HepG2 (cell line): ENCODE data around the gene OS9. TPM values are rescaled to one million over a fixed set of nuclear protein-coding genes. Genes with fewer than 3 reads are reported as not detected.

ENCODE experiments used
- ATAC-seq: fragments of 200-7000 bp; cut with Tn5 transposase; 3 replicates; pipeline ENCODE4 v1.9.1; 2020; ENCODE audit warnings: mild to moderate bottlenecking, moderate library complexity
- BruUV-seq: library from RNA; stranded (reverse); fragments of 400-500 nt; replicated peaks from 2 replicates; lab custom pipeline; 2021; lab: Mats Ljungman, UMichigan
- CTCF ChIA-PET: fragments of 300-600 bp; formaldehyde crosslinking; extraction: SDS; loops from one replicate; lab custom pipeline; 2021; ENCODE audit warnings: low total read pairs, inconsistent platforms, low intra/inter-chr PET ratio; lab: Yijun Ruan, JAX
- POLR2A ChIA-PET: fragments of 350-600 bp; sonication (Branson Sonifier 250); formaldehyde crosslinking; loops from one replicate; lab custom pipeline; 2020; ENCODE audit warnings: antibody characterized with exemption, inconsistent platforms; lab: Yijun Ruan, JAX
- DNase-seq: peaks from one replicate; pipeline ENCODE4 v3.0.0-alpha.2; 2015; ENCODE audit warnings: low spot score
- FAIRE-seq: peaks from 3 replicates; lab custom pipeline; 2011; peaks lifted over from hg19 to GRCh38; lab: Jason Lieb, UNC
- H2AFZ ChIP-seq: one replicate; pipeline ENCODE4 v1.6.1; 2011; ENCODE audit warnings: low read length, inconsistent platforms
- H3K27ac ChIP-seq: fragments of 300-600 bp; 3 replicates; pipeline ENCODE4 v1.8.0; 2011; ENCODE audit warnings: mixed run types, mild to moderate bottlenecking, mixed read lengths, low read length, inconsistent platforms; ENCODE audit not compliant: insufficient read depth; ENCODE audit errors: extremely low read length
- H3K27me3 ChIP-seq, 2 experiments: fragments of 200-600 bp in 1 of 2; 2 replicates in 1 of 2; 3 replicates in 1 of 2; pipeline versions ENCODE4 v1.6.0 to v1.8.0; 2011; ENCODE audit warnings: low read length in 2 of 2, mild to moderate bottlenecking in 2 of 2, moderate library complexity in 2 of 2, inconsistent platforms in 1 of 2; ENCODE audit not compliant: insufficient read depth in 2 of 2, control insufficient read depth in 1 of 2
- H3K36me3 ChIP-seq, 2 experiments: fragments of 200-600 bp in 1 of 2; replicated peaks in 1 of 2; 2 replicates in 1 of 2; 3 replicates in 1 of 2; pipeline versions ENCODE4 v1.5.1 to v1.8.0; 2011; ENCODE audit warnings: low read length in 2 of 2, inconsistent platforms in 1 of 2; ENCODE audit not compliant: insufficient read depth in 2 of 2, control insufficient read depth in 1 of 2
- H3K4me1 ChIP-seq: 2 replicates; pipeline ENCODE4 v1.5.1; 2012; ENCODE audit warnings: low read length, inconsistent platforms; ENCODE audit not compliant: insufficient read depth
- H3K4me2 ChIP-seq: 2 replicates; pipeline ENCODE4 v1.6.0; 2011; ENCODE audit warnings: low read depth, low read length, inconsistent platforms
- H3K4me3 ChIP-seq, 3 experiments: fragments of 200-600 bp in 1 of 3; sonication (generic), shearing (Covaris generic) in 1 of 3; replicated peaks in 1 of 3; 2 replicates each; pipeline ENCODE4 v1.5.1; 2011 to 2016; ENCODE audit warnings: low read length in 3 of 3, inconsistent platforms in 2 of 3, low read depth in 2 of 3, mild to moderate bottlenecking in 2 of 3, control low read depth in 1 of 3, mixed read lengths in 1 of 3; ENCODE audit not compliant: insufficient read depth in 1 of 3
- H3K79me2 ChIP-seq: one replicate; pipeline ENCODE4 v1.6.1; 2011; ENCODE audit warnings: low read length, inconsistent platforms; ENCODE audit not compliant: insufficient read depth
- H3K9ac ChIP-seq: 2 replicates; pipeline ENCODE4 v1.6.0; 2011; ENCODE audit warnings: mild to moderate bottlenecking, low read depth, low read length, inconsistent platforms; ENCODE audit not compliant: insufficient read depth
- H3K9me3 ChIP-seq: 2 replicates; pipeline ENCODE4 v1.5.1; 2012; ENCODE audit warnings: mild to moderate bottlenecking, low read length
- H4K20me1 ChIP-seq: 2 replicates; pipeline ENCODE4 v1.6.0; 2011; ENCODE audit warnings: inconsistent platforms, mild to moderate bottlenecking, low read length, moderate library complexity; ENCODE audit not compliant: insufficient read depth
- ETV5 ChIP-seq: IDR thresholded peaks from 2 replicates; pipeline ENCODE4 v1.6.1; 2018; ENCODE audit warnings: missing biosample characterization, missing genetic modification reagents, inconsistent platforms, borderline replicate concordance
- HNRNPUL1 ChIP-seq: fragments of 200-400 bp; formaldehyde crosslinking; IDR thresholded peaks from 2 replicates; pipeline ENCODE4 v1.6.1; 2017; ENCODE audit warnings: low read depth, mild to moderate bottlenecking, low read length, moderate library complexity
- MIXL1 ChIP-seq: IDR thresholded peaks from 2 replicates; pipeline ENCODE4 v1.6.1; 2016
- RBAK ChIP-seq: sonication (generic); formaldehyde crosslinking; IDR thresholded peaks from 2 replicates; pipeline ENCODE4 v1.5.1; 2020; ENCODE audit warnings: mild to moderate bottlenecking, missing genetic modification reagents
- REL ChIP-seq: sonication (generic); formaldehyde crosslinking; conservative IDR thresholded peaks from 2 replicates; pipeline ENCODE4 v1.8.0; 2022; ENCODE audit warnings: mild to moderate bottlenecking, missing genetic modification reagents, moderate library complexity
- RERE ChIP-seq: IDR thresholded peaks from 2 replicates; pipeline ENCODE4 v1.6.1; 2016; ENCODE audit warnings: low read depth, missing genetic modification reagents, missing compliant biosample characterization
- RFX1 ChIP-seq: fragments of 450-650 bp; IDR thresholded peaks from 2 replicates; pipeline ENCODE4 v1.6.1; 2017
- ZFP37 ChIP-seq: sonication (generic); formaldehyde crosslinking; IDR thresholded peaks from 2 replicates; pipeline ENCODE4 v1.4.0; 2020; ENCODE audit warnings: missing genetic modification reagents, borderline replicate concordance
- ZNF496 ChIP-seq: sonication (generic); formaldehyde crosslinking; IDR thresholded peaks from 2 replicates; pipeline ENCODE4 v1.8.1; 2023; ENCODE audit warnings: mild to moderate bottlenecking, moderate library complexity, missing genetic modification reagents; ENCODE audit not compliant: insufficient replicate concordance
- ZNF563 ChIP-seq: sonication (generic); formaldehyde crosslinking; IDR thresholded peaks from 2 replicates; pipeline ENCODE4 v1.8.0; 2022; ENCODE audit warnings: mild to moderate bottlenecking, moderate library complexity, missing genetic modification reagents
- ZNF607 ChIP-seq: sonication (generic); formaldehyde crosslinking; IDR thresholded peaks from 2 replicates; pipeline ENCODE4 v1.5.1; 2020; ENCODE audit warnings: missing genetic modification reagents, mild to moderate bottlenecking, borderline replicate concordance
- WGBS: methylation state at CpG from one replicate; pipeline ENCODE4 v1.1.6; 2017; ENCODE audit warnings: low lambda C conversion rate; 5-methylcytosine and 5-hydroxymethylcytosine counted together
- in situ Hi-C: cut with HindIII; loops from 2 replicates; pipeline ENCODE4 v1.10.0; 2017; ENCODE audit warnings: low pct_unique_long_range_greater_than_20kb; ENCODE audit not compliant: extremely low pct_ligation_motif_present
- intact Hi-C: fragments of 100-400 bp; cut with micrococcal nuclease; formaldehyde crosslinking; loops from one replicate; pipeline ENCODE4 v1.10.0; 2022; ENCODE audit not compliant: unreplicated experiment
- polyA plus RNA-seq, 8 experiments: library from polyadenylated mRNA; depleted of rRNA in 3 of 8; stranded (reverse) in 7 of 8; unstranded in 1 of 8; fragments of >200 nt; fragmentation: Illumina TruSeq in 4 of 8; extraction: Trizol in 4 of 8; gene quantifications; 2 replicates each; pipeline versions ENCODE4 v1.2.1 to v1.2.3, GENCODE V29; 2011 to 2016; ENCODE audit warnings: low read depth in 4 of 8, missing spikeins in 1 of 8, mixed read lengths in 1 of 8; ENCODE audit not compliant: insufficient read depth in 1 of 8
- total RNA-seq, 5 experiments: library from RNA; depleted of rRNA; stranded (reverse); fragments of >200 nt; fragmentation: Illumina TruSeq; extraction: Trizol; gene quantifications; 2 replicates each; pipeline ENCODE4 v1.2.3, GENCODE V29; 2016; ENCODE audit warnings: low read depth in 1 of 5
- TF ChIP-seq, protein P1 (sequence below): sonication (generic); formaldehyde crosslinking; IDR thresholded peaks from 2 replicates; pipeline ENCODE4 v1.5.0; 2020; ENCODE audit warnings: missing genetic modification reagents
- TF ChIP-seq, protein P2 (sequence below): sonication (generic); formaldehyde crosslinking; IDR thresholded peaks from 2 replicates; pipeline ENCODE4 v1.4.0; 2020; ENCODE audit warnings: mild to moderate bottlenecking, missing genetic modification reagents

The OS9 gene
- total and polyA plus RNA-seq, 2 of the 13 experiments (the other 11 are each of a cell fraction or from before 2014, with no cell fraction given): 156 to 206 TPM

- no TSS peak for BruUV-seq
- CTCF ChIA-PET: no interaction called here
- POLR2A ChIA-PET: interaction anchor here (0.5 kb wide), 1 partner anchor 56 kb away, joined by 3 read pairs; no protein-coding TSS in a partner anchor
- Histone ChIP-seq H3K27ac (no peak overlapping the region), H3K9me3 (peaks cover 14% of the 10 kb centered on the region), H4K20me1 (no peaks in the 10 kb centered on the region), H2AFZ (no peak overlapping the region), H3K9ac (no peak overlapping the region), H3K79me2 (no peaks in the 10 kb centered on the region), H3K4me3 (no peak overlapping the region), H3K4me2 (no peak overlapping the region), H3K27me3 (peaks cover 0 to 9% of the 10 kb centered on the region in 2 experiments; a peak in 1 of 5 replicates), H3K4me1 (no peaks in the 10 kb centered on the region), H3K36me3 (no peaks in the 10 kb centered on the region)
- ATAC-seq (no peak), DNase-seq (no peak), FAIRE-seq (no peak)
- TF ChIP-seq, protein P1, sequence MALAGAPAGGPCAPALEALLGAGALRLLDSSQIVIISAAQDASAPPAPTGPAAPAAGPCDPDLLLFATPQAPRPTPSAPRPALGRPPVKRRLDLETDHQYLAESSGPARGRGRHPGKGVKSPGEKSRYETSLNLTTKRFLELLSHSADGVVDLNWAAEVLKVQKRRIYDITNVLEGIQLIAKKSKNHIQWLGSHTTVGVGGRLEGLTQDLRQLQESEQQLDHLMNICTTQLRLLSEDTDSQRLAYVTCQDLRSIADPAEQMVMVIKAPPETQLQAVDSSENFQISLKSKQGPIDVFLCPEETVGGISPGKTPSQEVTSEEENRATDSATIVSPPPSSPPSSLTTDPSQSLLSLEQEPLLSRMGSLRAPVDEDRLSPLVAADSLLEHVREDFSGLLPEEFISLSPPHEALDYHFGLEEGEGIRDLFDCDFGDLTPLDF: no peak
- TF ChIP-seq HNRNPUL1 (no peak), MIXL1 (CRISPR knock-in tag) (no peak), ZNF496 (no peak), RERE (CRISPR knock-in tag) (no peak), ZNF563 (CRISPR knock-in tag) (no peak), REL (no peak), RFX1 (no peak), RBAK (CRISPR knock-in tag) (no peak), ZNF607 (CRISPR knock-in tag) (no peak), ZFP37 (CRISPR knock-in tag) (no peak), ETV5 (CRISPR knock-in tag) (no peak)
- TF ChIP-seq, protein P2, sequence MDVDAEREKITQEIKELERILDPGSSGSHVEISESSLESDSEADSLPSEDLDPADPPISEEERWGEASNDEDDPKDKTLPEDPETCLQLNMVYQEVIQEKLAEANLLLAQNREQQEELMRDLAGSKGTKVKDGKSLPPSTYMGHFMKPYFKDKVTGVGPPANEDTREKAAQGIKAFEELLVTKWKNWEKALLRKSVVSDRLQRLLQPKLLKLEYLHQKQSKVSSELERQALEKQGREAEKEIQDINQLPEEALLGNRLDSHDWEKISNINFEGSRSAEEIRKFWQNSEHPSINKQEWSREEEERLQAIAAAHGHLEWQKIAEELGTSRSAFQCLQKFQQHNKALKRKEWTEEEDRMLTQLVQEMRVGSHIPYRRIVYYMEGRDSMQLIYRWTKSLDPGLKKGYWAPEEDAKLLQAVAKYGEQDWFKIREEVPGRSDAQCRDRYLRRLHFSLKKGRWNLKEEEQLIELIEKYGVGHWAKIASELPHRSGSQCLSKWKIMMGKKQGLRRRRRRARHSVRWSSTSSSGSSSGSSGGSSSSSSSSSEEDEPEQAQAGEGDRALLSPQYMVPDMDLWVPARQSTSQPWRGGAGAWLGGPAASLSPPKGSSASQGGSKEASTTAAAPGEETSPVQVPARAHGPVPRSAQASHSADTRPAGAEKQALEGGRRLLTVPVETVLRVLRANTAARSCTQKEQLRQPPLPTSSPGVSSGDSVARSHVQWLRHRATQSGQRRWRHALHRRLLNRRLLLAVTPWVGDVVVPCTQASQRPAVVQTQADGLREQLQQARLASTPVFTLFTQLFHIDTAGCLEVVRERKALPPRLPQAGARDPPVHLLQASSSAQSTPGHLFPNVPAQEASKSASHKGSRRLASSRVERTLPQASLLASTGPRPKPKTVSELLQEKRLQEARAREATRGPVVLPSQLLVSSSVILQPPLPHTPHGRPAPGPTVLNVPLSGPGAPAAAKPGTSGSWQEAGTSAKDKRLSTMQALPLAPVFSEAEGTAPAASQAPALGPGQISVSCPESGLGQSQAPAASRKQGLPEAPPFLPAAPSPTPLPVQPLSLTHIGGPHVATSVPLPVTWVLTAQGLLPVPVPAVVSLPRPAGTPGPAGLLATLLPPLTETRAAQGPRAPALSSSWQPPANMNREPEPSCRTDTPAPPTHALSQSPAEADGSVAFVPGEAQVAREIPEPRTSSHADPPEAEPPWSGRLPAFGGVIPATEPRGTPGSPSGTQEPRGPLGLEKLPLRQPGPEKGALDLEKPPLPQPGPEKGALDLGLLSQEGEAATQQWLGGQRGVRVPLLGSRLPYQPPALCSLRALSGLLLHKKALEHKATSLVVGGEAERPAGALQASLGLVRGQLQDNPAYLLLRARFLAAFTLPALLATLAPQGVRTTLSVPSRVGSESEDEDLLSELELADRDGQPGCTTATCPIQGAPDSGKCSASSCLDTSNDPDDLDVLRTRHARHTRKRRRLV (CRISPR knock-in tag): no peak
- intact Hi-C loops: no loop called here
- WGBS: 14% methylated on average over 3 of the region's 3 CpGs
- in situ Hi-C loops: no loop called here
Measured at GRCh38 chr12:57657744-57658143, 36.2 kb upstream of the OS9 start.
